WERI-Rb-1 (cell line): Measurements from ENCODE around the gene AFF2.
"Not testable (repeated sequence)": the region's sequence is repeated elsewhere in the genome, so short reads cannot be mapped to it uniquely, and the experiment has no call there.

Source experiments
- DNase-seq: peaks from one replicate; pipeline ENCODE4 v3.0.0-alpha.2; 2020
- H3K27ac ChIP-seq: fragments of 250-450 bp; sonication (Bioruptor Pico); 2 replicates; pipeline ENCODE4 v1.5.1; 2020; ENCODE audit warnings: mild to moderate bottlenecking, moderate library complexity
- H3K27me3 ChIP-seq: fragments of 250-450 bp; sonication (Bioruptor Pico); 2 replicates; pipeline ENCODE4 v1.5.1; 2021; ENCODE audit warnings: mild to moderate bottlenecking, low read depth, moderate library complexity; ENCODE audit not compliant: insufficient read depth, severe bottlenecking
- H3K36me3 ChIP-seq: fragments of 250-450 bp; sonication (Bioruptor Pico); 2 replicates; pipeline ENCODE4 v1.5.1; 2020; ENCODE audit warnings: mild to moderate bottlenecking, moderate library complexity
- H3K4me3 ChIP-seq: 2 replicates; pipeline ENCODE4 v1.5.1; 2011; ENCODE audit warnings: low read depth, mild to moderate bottlenecking, control low read depth, low read length
- H3K9me3 ChIP-seq: fragments of 250-450 bp; sonication (Bioruptor Pico); 2 replicates; pipeline ENCODE4 v1.5.1; 2021; ENCODE audit warnings: mild to moderate bottlenecking, moderate library complexity; ENCODE audit not compliant: severe bottlenecking
- CTCF ChIP-seq: IDR thresholded peaks from 2 replicates; pipeline ENCODE4 v1.5.1; 2011; ENCODE audit warnings: low read depth, mild to moderate bottlenecking, control low read depth, inconsistent platforms, low read length

AFF2 gene

GRCh38 chrX:148664995-148665394, 164.6 kb downstream of the AFF2 start:
- no peaks in the 10 kb centered on the region for H3K27me3 ChIP-seq
- no peaks in the 10 kb centered on the region for H3K36me3 ChIP-seq
- H3K27ac ChIP-seq = no peak overlapping the region
- H3K9me3 ChIP-seq = peaks cover 4% of the 10 kb centered on the region
- TF ChIP-seq CTCF = no peak
- no peak for DNase-seq
- no peak overlapping the region for H3K4me3 ChIP-seq

- H3K27me3 ChIP-seq, H3K36me3 ChIP-seq, DNase-seq, H3K27ac ChIP-seq, H3K4me3 ChIP-seq, H3K9me3 ChIP-seq: not testable (repeated sequence)
Measured at GRCh38 chrX:148669175-148669574, 168.8 kb downstream of the AFF2 start.

GRCh38 chrX:148670277-148670676, 169.9 kb downstream of the AFF2 start:
- H3K9me3 ChIP-seq = peaks cover 4% of the 10 kb centered on the region
- no peaks in the 10 kb centered on the region for H3K27me3 ChIP-seq
- H3K36me3 ChIP-seq = no peaks in the 10 kb centered on the region
- no peak for TF ChIP-seq CTCF
- no peak for DNase-seq
- no peak overlapping the region for H3K4me3 ChIP-seq
- no peak overlapping the region for H3K27ac ChIP-seq

GRCh38 chrX:148672517-148672916, 172.1 kb downstream of the AFF2 start:
- no peak for DNase-seq
- no peaks in the 10 kb centered on the region for H3K36me3 ChIP-seq
- no peak overlapping the region for H3K27ac ChIP-seq
- peaks cover 4% of the 10 kb centered on the region for H3K9me3 ChIP-seq
- no peak overlapping the region for H3K4me3 ChIP-seq
- TF ChIP-seq CTCF = no peak
- H3K27me3 ChIP-seq = no peaks in the 10 kb centered on the region

GRCh38 chrX:148681605-148682004, 181.2 kb downstream of the AFF2 start:
- TF ChIP-seq CTCF = no peak
- no peaks in the 10 kb centered on the region for H3K36me3 ChIP-seq
- H3K27ac ChIP-seq = no peak overlapping the region
- H3K27me3 ChIP-seq = no peaks in the 10 kb centered on the region
- no peaks in the 10 kb centered on the region for H3K9me3 ChIP-seq
- DNase-seq = no peak
- no peak overlapping the region for H3K4me3 ChIP-seq

GRCh38 chrX:148682206-148682605, 181.8 kb downstream of the AFF2 start:
- DNase-seq = no peak
- H3K4me3 ChIP-seq = no peak overlapping the region
- no peak overlapping the region for H3K27ac ChIP-seq
- TF ChIP-seq CTCF = no peak
- H3K27me3 ChIP-seq = no peaks in the 10 kb centered on the region
- H3K9me3 ChIP-seq = no peaks in the 10 kb centered on the region
- H3K36me3 ChIP-seq = no peaks in the 10 kb centered on the region
